ENCODE measurements around the gene ADAMTS1. TPM values are rescaled to one million over a fixed set of nuclear protein-coding genes. Genes with fewer than 3 reads are reported as not detected.

Gene ADAMTS1
- total and polyA plus RNA-seq, 2 donors (not counting 1 experiment from before 2014, with no cell fraction given): not detected

GRCh38 chr21:26820509-26820908, 24.7 kb downstream of the ADAMTS1 start:
- TF ChIP-seq CTCF (IDR thresholded peaks at IDR 0.05) (no peak), EZH2 (IDR thresholded peaks at IDR 0.05; ENCODE audit: borderline replicate concordance, insufficient read depth, low read depth, low read length, poor library complexity, severe bottlenecking) (no peak)
- POLR2A ChIA-PET: no interaction called here

GRCh38 chr21:26819740-26820324, 25.4 kb downstream of the ADAMTS1 start:
- H4K20me1 ChIP-seq (ENCODE audit: control insufficient read depth, insufficient read depth, low read length, poor library complexity, severe bottlenecking): no peaks in the 10 kb centered on the region
- no peak overlapping the region for H3K27ac Mint-ChIP-seq
- no peaks in the 10 kb centered on the region for H3K4me1 Mint-ChIP-seq
- ATAC-seq (ENCODE audit: low read depth) (no peak), DNase-seq (no peak)
- H3K9ac ChIP-seq (ENCODE audit: low read length): no peak overlapping the region
- H2AFZ ChIP-seq (ENCODE audit: insufficient read depth, low read depth, low read length, poor library complexity, severe bottlenecking): no peak overlapping the region
- WGBS (ENCODE audit: insufficient coverage): 94% methylated on average over 2 of the region's 3 CpGs
- H3K4me1 ChIP-seq (ENCODE audit: control insufficient read depth in 2 of 2, insufficient read depth in 2 of 2, low read length in 2 of 2): no peaks in the 10 kb centered on the region
- CTCF ChIA-PET: no interaction called here
- no peaks in the 10 kb centered on the region for H3K36me3 ChIP-seq (replicated peaks in 1 of 2; ENCODE audit: control extremely low read depth in 1 of 2, control insufficient read depth in 1 of 2, extremely low read depth in 1 of 2, insufficient read depth in 2 of 2, low read length in 1 of 2)
- no peak overlapping the region for H3K4me3 Mint-ChIP-seq
- H3K9me3 Mint-ChIP-seq (ENCODE audit: insufficient read depth): no peaks in the 10 kb centered on the region
- H3K27me3 Mint-ChIP-seq: no peaks in the 10 kb centered on the region
- no peaks in the 10 kb centered on the region for H3K79me2 ChIP-seq (ENCODE audit: control insufficient read depth, insufficient read depth, low read length)
- H3K4me3 ChIP-seq (ENCODE audit: control extremely low read depth in 1 of 5, extremely low read depth in 1 of 5, insufficient read depth in 1 of 5, low read depth in 2 of 5, low read length in 4 of 5): no peak overlapping the region
- no peaks in the 10 kb centered on the region for H3K27me3 ChIP-seq (replicated peaks in 1 of 4; ENCODE audit: control extremely low read depth in 1 of 4, control insufficient read depth in 3 of 4, insufficient read depth in 4 of 4, low read length in 3 of 4)
- POLR2A ChIA-PET: no interaction called here
- H3K9me3 ChIP-seq (ENCODE audit: control extremely low read depth in 1 of 3, control insufficient read depth in 2 of 3, insufficient read depth in 1 of 3, low read length in 2 of 3): peaks cover 0 to 2% (median 0%) of the 10 kb centered on the region in 3 donors
- TF ChIP-seq EZH2 (IDR thresholded peaks at IDR 0.05; ENCODE audit: borderline replicate concordance, insufficient read depth, low read depth, low read length, poor library complexity, severe bottlenecking): no peak
- no peak for TF ChIP-seq CTCF (IDR thresholded peaks at IDR 0.05)
- no peak overlapping the region for H3K27ac ChIP-seq (ENCODE audit: low read length in 2 of 2)
- intact Hi-C loops (cut with micrococcal nuclease): no loop called here
- H3K4me2 ChIP-seq (replicated peaks; ENCODE audit: low read depth, low read length, poor library complexity, severe bottlenecking): no peak overlapping the region

More at GRCh38 chr21:26820509-26820908, 24.7 kb downstream of the ADAMTS1 start:
- ATAC-seq (ENCODE audit: low read depth): no peak
- Histone ChIP-seq H3K9me3 (ENCODE audit: control extremely low read depth in 1 of 3, control insufficient read depth in 2 of 3, insufficient read depth in 1 of 3, low read length in 2 of 3) (peaks cover 0 to 3% (median 2%) of the 10 kb centered on the region in 3 donors), H3K9ac (ENCODE audit: low read length) (no peak overlapping the region), H3K36me3 (replicated peaks in 1 of 2; ENCODE audit: control extremely low read depth in 1 of 2, control insufficient read depth in 1 of 2, extremely low read depth in 1 of 2, insufficient read depth in 2 of 2, low read length in 1 of 2) (no peaks in the 10 kb centered on the region), H2AFZ (ENCODE audit: insufficient read depth, low read depth, low read length, poor library complexity, severe bottlenecking) (no peak overlapping the region), H3K27me3 (replicated peaks in 1 of 4; ENCODE audit: control extremely low read depth in 1 of 4, control insufficient read depth in 3 of 4, insufficient read depth in 4 of 4, low read length in 3 of 4) (no peaks in the 10 kb centered on the region), H3K4me2 (replicated peaks; ENCODE audit: low read depth, low read length, poor library complexity, severe bottlenecking) (no peak overlapping the region), H3K27ac (ENCODE audit: low read length in 2 of 2) (no peak overlapping the region), H3K4me1 (ENCODE audit: control insufficient read depth in 2 of 2, insufficient read depth in 2 of 2, low read length in 2 of 2) (no peaks in the 10 kb centered on the region), H4K20me1 (ENCODE audit: control insufficient read depth, insufficient read depth, low read length, poor library complexity, severe bottlenecking) (no peaks in the 10 kb centered on the region), H3K4me3 (ENCODE audit: control extremely low read depth in 1 of 5, extremely low read depth in 1 of 5, insufficient read depth in 1 of 5, low read depth in 2 of 5, low read length in 4 of 5) (no peak overlapping the region), H3K79me2 (ENCODE audit: control insufficient read depth, insufficient read depth, low read length) (no peaks in the 10 kb centered on the region)
- no peak for DNase-seq
- CTCF ChIA-PET: no interaction called here
- WGBS (ENCODE audit: insufficient coverage): 60% methylated on average over 3 of the region's 4 CpGs
- no peaks in the 10 kb centered on the region for H3K9me3 Mint-ChIP-seq (ENCODE audit: insufficient read depth)
- no peaks in the 10 kb centered on the region for H3K4me1 Mint-ChIP-seq
- no peak overlapping the region for H3K27ac Mint-ChIP-seq
- intact Hi-C loops (cut with micrococcal nuclease): no loop called here
- H3K4me3 Mint-ChIP-seq: no peak overlapping the region
- H3K27me3 Mint-ChIP-seq: no peaks in the 10 kb centered on the region

Data from B cell (primary cell).